ENCODE data around the gene MPC1L.
"Not testable (repeated sequence)": the region's sequence is repeated elsewhere in the genome, so short reads cannot be mapped to it uniquely, and the experiment has no call there.

Gene MPC1L

GRCh38 chrX:40589616-40590321 lies 33.5 kb upstream of the MPC1L start:
- not testable (repeated sequence) for H4K91ac ChIP-seq (ENCODE audit: low read depth, low read length); H3K9ac ChIP-seq (ENCODE audit: low read length); H3K4me1 ChIP-seq (ENCODE audit: control insufficient read depth in 1 of 2, insufficient read depth in 2 of 2, low read length in 2 of 2); H4K12ac ChIP-seq (ENCODE audit: low read depth, low read length); H3K27ac ChIP-seq (ENCODE audit: low read depth, low read length); H4K8ac ChIP-seq (ENCODE audit: low read depth, low read length); H3K4ac ChIP-seq (ENCODE audit: low read depth, low read length); H3K27me3 ChIP-seq (ENCODE audit: insufficient read depth, low read length); H3K23ac ChIP-seq (ENCODE audit: low read length); H2BK5ac ChIP-seq (ENCODE audit: low read depth, low read length, poor library complexity); H2BK12ac ChIP-seq (ENCODE audit: low read length); H3K18ac ChIP-seq (ENCODE audit: low read length); H2AK5ac ChIP-seq (ENCODE audit: low read length); H3K14ac ChIP-seq (ENCODE audit: low read length); H2BK120ac ChIP-seq (ENCODE audit: insufficient read depth, low read length, poor library complexity); H3K9me3 ChIP-seq (ENCODE audit: insufficient read depth, low read depth, low read length); DNase-seq; H3K4me2 ChIP-seq (ENCODE audit: low read length); H3K79me1 ChIP-seq (ENCODE audit: low read length); H3K4me3 ChIP-seq (ENCODE audit: low read depth, low read length); H3K79me2 ChIP-seq (ENCODE audit: control insufficient read depth, insufficient read depth, low read length, poor library complexity); H3K36me3 ChIP-seq (ENCODE audit: control insufficient read depth in 1 of 2, insufficient read depth in 2 of 2, low read length in 2 of 2); H2AFZ ChIP-seq (ENCODE audit: insufficient read depth, low read length, poor library complexity)
- WGBS (ENCODE audit: extremely low coverage, insufficient coverage, insufficient read length) = no CpG with 5 or more reads among the region's 6 CpGs

DNA sequence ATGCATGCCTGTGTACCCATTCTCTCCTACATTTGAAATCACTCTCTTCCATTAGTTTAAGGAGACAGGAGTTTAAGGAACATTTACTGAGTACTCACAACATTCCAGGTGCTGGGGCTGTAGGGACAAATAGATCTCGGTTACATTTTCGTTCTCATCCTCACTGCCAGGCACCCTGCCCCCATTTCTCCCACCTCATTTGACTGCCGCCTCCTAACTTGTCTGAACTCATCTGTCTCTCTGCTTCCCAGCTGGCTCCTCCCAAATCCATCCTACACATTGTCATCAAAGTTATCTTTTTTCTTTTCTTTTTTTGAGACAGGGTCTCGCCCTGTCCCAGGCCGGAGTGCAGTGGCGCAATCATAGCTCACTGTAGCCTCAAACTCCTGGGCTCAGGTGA lies 19.8 kb upstream of the MPC1L start:
- Histone ChIP-seq H4K8ac (ENCODE audit: low read depth, low read length) (no peak overlapping the region), H3K27me3 (ENCODE audit: insufficient read depth, low read length) (no peaks in the 10 kb centered on the region), H2AFZ (ENCODE audit: insufficient read depth, low read length, poor library complexity) (no peak overlapping the region), H3K18ac (ENCODE audit: low read length) (no peak overlapping the region), H3K9ac (ENCODE audit: low read length) (no peak overlapping the region), H4K91ac (ENCODE audit: low read depth, low read length) (no peak overlapping the region), H4K12ac (ENCODE audit: low read depth, low read length) (no peak overlapping the region), H3K4me2 (ENCODE audit: low read length) (no peak overlapping the region), H3K36me3 (ENCODE audit: control insufficient read depth in 1 of 2, insufficient read depth in 2 of 2, low read length in 2 of 2) (peaks cover 2 to 8% of the 10 kb centered on the region in 2 experiments), H3K14ac (ENCODE audit: low read length) (no peak overlapping the region), H3K4ac (ENCODE audit: low read depth, low read length) (no peak overlapping the region), H3K79me2 (ENCODE audit: control insufficient read depth, insufficient read depth, low read length, poor library complexity) (no peaks in the 10 kb centered on the region), H3K4me1 (ENCODE audit: control insufficient read depth in 1 of 2, insufficient read depth in 2 of 2, low read length in 2 of 2) (no peaks in the 10 kb centered on the region), H3K79me1 (ENCODE audit: low read length) (no peaks in the 10 kb centered on the region), H3K27ac (ENCODE audit: low read depth, low read length) (no peak overlapping the region), H2BK12ac (ENCODE audit: low read length) (no peak overlapping the region), H3K23ac (ENCODE audit: low read length) (no peak overlapping the region), H3K4me3 (ENCODE audit: low read depth, low read length) (no peak overlapping the region), H2BK5ac (ENCODE audit: low read depth, low read length, poor library complexity) (no peak overlapping the region), H2AK5ac (ENCODE audit: low read length) (no peak overlapping the region), H3K9me3 (ENCODE audit: insufficient read depth, low read depth, low read length) (no peaks in the 10 kb centered on the region), H2BK120ac (ENCODE audit: insufficient read depth, low read length, poor library complexity) (no peak overlapping the region)
- no CpG with 5 or more reads among the region's 6 CpGs for WGBS (ENCODE audit: extremely low coverage, insufficient coverage, insufficient read length)
- no peak for DNase-seq

- Histone ChIP-seq H3K4me2 (ENCODE audit: low read length) (no peak overlapping the region), H3K4me3 (ENCODE audit: low read depth, low read length) (no peak overlapping the region), H3K79me2 (ENCODE audit: control insufficient read depth, insufficient read depth, low read length, poor library complexity) (no peaks in the 10 kb centered on the region), H2BK12ac (ENCODE audit: low read length) (no peak overlapping the region), H3K27ac (ENCODE audit: low read depth, low read length) (no peak overlapping the region), H2AFZ (ENCODE audit: insufficient read depth, low read length, poor library complexity) (no peak overlapping the region), H4K12ac (ENCODE audit: low read depth, low read length) (no peak overlapping the region), H3K9ac (ENCODE audit: low read length) (no peak overlapping the region), H3K27me3 (ENCODE audit: insufficient read depth, low read length) (no peaks in the 10 kb centered on the region), H3K23ac (ENCODE audit: low read length) (no peak overlapping the region), H3K9me3 (ENCODE audit: insufficient read depth, low read depth, low read length) (no peaks in the 10 kb centered on the region), H2BK5ac (ENCODE audit: low read depth, low read length, poor library complexity) (no peak overlapping the region), H3K18ac (ENCODE audit: low read length) (no peak overlapping the region), H3K14ac (ENCODE audit: low read length) (no peak overlapping the region), H3K36me3 (ENCODE audit: control insufficient read depth in 1 of 2, insufficient read depth in 2 of 2, low read length in 2 of 2) (peaks cover 2% of the 10 kb centered on the region in 2 experiments), H4K8ac (ENCODE audit: low read depth, low read length) (no peak overlapping the region), H4K91ac (ENCODE audit: low read depth, low read length) (no peak overlapping the region), H3K79me1 (ENCODE audit: low read length) (no peaks in the 10 kb centered on the region), H2BK120ac (ENCODE audit: insufficient read depth, low read length, poor library complexity) (no peak overlapping the region), H3K4ac (ENCODE audit: low read depth, low read length) (no peak overlapping the region), H3K4me1 (ENCODE audit: control insufficient read depth in 1 of 2, insufficient read depth in 2 of 2, low read length in 2 of 2) (no peaks in the 10 kb centered on the region), H2AK5ac (ENCODE audit: low read length) (no peak overlapping the region)
- DNase-seq = no peak
- no CpG with 5 or more reads among the region's 3 CpGs for WGBS (ENCODE audit: extremely low coverage, insufficient coverage, insufficient read length)
Measured at GRCh38 chrX:40607381-40607780, 15.8 kb upstream of the MPC1L start.

DNA sequence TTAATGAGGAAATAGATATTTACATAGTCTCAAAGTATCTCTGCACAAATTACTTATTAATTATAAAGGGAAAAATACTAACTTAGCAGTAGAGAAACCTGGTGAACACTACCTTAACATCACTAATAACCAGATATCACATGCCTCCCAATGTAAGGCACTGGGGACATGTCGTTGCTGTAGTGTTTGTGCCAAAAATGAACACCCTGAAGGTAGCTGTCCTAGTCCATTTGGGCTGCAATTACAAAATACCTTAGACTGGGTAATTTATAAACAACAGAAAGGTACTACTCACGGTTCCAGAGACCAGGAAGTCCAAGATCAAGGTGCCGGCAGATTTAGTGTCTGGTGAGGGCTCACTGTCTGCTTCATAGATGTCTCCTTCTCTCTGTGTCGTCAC lies 10.7 kb upstream of the MPC1L start:
- no peaks in the 10 kb centered on the region for H3K79me2 ChIP-seq (ENCODE audit: control insufficient read depth, insufficient read depth, low read length, poor library complexity)
- H3K27me3 ChIP-seq (ENCODE audit: insufficient read depth, low read length) = no peaks in the 10 kb centered on the region
- no peak overlapping the region for H3K27ac ChIP-seq (ENCODE audit: low read depth, low read length)
- DNase-seq = no peak
- no peaks in the 10 kb centered on the region for H3K4me1 ChIP-seq (ENCODE audit: control insufficient read depth in 1 of 2, insufficient read depth in 2 of 2, low read length in 2 of 2)
- no peaks in the 10 kb centered on the region for H3K36me3 ChIP-seq (ENCODE audit: control insufficient read depth in 1 of 2, insufficient read depth in 2 of 2, low read length in 2 of 2)
- H3K4me3 ChIP-seq (ENCODE audit: low read depth, low read length) = no peak overlapping the region
- no peak overlapping the region for H2AK5ac ChIP-seq (ENCODE audit: low read length)
- H2BK12ac ChIP-seq (ENCODE audit: low read length) = no peak overlapping the region
- no CpG with 5 or more reads among the region's 4 CpGs for WGBS (ENCODE audit: extremely low coverage, insufficient coverage, insufficient read length)
- H3K23ac ChIP-seq (ENCODE audit: low read length) = no peak overlapping the region
- H3K18ac ChIP-seq (ENCODE audit: low read length) = no peak overlapping the region
- H4K8ac ChIP-seq (ENCODE audit: low read depth, low read length) = no peak overlapping the region
- H4K91ac ChIP-seq (ENCODE audit: low read depth, low read length) = no peak overlapping the region
- no peak overlapping the region for H3K4ac ChIP-seq (ENCODE audit: low read depth, low read length)
- H2BK120ac ChIP-seq (ENCODE audit: insufficient read depth, low read length, poor library complexity) = no peak overlapping the region
- no peak overlapping the region for H2AFZ ChIP-seq (ENCODE audit: insufficient read depth, low read length, poor library complexity)
- H3K9me3 ChIP-seq (ENCODE audit: insufficient read depth, low read depth, low read length) = no peaks in the 10 kb centered on the region
- H3K4me2 ChIP-seq (ENCODE audit: low read length) = no peak overlapping the region
- H3K9ac ChIP-seq (ENCODE audit: low read length) = no peak overlapping the region
- no peak overlapping the region for H3K14ac ChIP-seq (ENCODE audit: low read length)
- H3K79me1 ChIP-seq (ENCODE audit: low read length) = no peaks in the 10 kb centered on the region
- no peak overlapping the region for H2BK5ac ChIP-seq (ENCODE audit: low read depth, low read length, poor library complexity)
- H4K12ac ChIP-seq (ENCODE audit: low read depth, low read length) = no peak overlapping the region

Data from trophoblast cell (in vitro differentiated cells and primary cell).